ENCODE results near the gene HMX1.

The HMX1 gene

GRCh38 chr4:8837181-8837841, 34.3 kb downstream of the HMX1 start:
- no peak overlapping the region for H3K27ac ChIP-seq

GRCh38 chr4:8836664-8837171, 34.9 kb downstream of the HMX1 start:
- no peaks in the 10 kb centered on the region for H3K27me3 ChIP-seq (ENCODE audit: insufficient read depth, low read depth, severe bottlenecking)
- TF ChIP-seq, protein P1, sequence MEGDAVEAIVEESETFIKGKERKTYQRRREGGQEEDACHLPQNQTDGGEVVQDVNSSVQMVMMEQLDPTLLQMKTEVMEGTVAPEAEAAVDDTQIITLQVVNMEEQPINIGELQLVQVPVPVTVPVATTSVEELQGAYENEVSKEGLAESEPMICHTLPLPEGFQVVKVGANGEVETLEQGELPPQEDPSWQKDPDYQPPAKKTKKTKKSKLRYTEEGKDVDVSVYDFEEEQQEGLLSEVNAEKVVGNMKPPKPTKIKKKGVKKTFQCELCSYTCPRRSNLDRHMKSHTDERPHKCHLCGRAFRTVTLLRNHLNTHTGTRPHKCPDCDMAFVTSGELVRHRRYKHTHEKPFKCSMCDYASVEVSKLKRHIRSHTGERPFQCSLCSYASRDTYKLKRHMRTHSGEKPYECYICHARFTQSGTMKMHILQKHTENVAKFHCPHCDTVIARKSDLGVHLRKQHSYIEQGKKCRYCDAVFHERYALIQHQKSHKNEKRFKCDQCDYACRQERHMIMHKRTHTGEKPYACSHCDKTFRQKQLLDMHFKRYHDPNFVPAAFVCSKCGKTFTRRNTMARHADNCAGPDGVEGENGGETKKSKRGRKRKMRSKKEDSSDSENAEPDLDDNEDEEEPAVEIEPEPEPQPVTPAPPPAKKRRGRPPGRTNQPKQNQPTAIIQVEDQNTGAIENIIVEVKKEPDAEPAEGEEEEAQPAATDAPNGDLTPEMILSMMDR (IDR thresholded peaks at IDR 0.05; ENCODE audit: low read depth, low read length), result no peak
- H3K36me3 ChIP-seq, result no peaks in the 10 kb centered on the region; the same call in 1 of the 2 replicates

More at GRCh38 chr4:8837181-8837841, 34.3 kb downstream of the HMX1 start:
- no peak overlapping the region for H3K4me3 ChIP-seq (ENCODE audit: low read depth, low read length)
- TF ChIP-seq, protein P1 (IDR thresholded peaks at IDR 0.05; ENCODE audit: low read depth, low read length), result no peak
- no peaks in the 10 kb centered on the region; the same call in 1 of the 2 replicates for H3K36me3 ChIP-seq
- no peaks in the 10 kb centered on the region for H3K9me3 ChIP-seq (ENCODE audit: severe bottlenecking)
- no peaks in the 10 kb centered on the region for H3K27me3 ChIP-seq (ENCODE audit: insufficient read depth, low read depth, severe bottlenecking)
- peak; percentile 8 for DNase-seq

DNA sequence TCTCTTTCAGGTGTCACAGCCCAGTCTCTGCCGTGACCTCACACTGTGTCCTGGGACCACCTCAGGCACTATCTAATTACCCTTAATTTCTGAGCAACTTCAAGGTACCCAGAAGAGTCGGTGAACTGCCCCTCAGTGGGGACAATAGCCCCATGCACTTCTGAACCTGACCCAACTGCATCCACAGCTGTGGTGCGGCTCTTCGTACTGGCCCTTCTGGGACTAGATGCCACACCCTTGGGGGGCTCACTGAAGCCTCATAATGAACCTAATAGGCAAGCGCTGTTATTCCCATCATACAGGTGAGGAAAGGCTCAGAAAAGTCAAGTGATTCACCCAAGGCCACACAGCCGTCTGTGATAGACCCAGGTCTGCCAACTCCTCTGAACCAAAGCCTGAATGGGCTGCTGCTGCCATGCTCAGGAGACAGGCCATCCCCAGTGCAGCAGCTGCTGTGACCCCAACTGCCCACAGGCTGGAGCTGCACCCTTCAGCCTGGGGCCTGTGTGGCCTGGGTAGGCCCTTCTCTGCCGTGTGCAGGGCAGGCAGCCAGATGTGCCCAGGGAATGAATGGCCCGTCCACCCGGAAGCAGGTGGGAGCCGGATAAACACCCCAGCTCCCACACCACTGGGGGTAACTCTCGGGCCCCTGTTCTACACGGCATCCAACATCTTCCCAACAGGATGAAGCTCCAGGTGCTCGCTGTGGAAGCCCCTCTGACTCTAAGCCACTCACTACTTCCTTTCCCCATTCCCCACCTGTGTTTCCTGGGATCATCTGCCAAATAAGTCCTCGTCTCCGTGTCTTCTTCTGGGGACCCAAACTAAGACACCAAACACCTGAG, 35.9 kb downstream of the HMX1 start:
- Histone ChIP-seq H3K36me3 (no peaks in the 10 kb centered on the region), H3K27me3 (ENCODE audit: insufficient read depth, low read depth, severe bottlenecking) (no peaks in the 10 kb centered on the region)
- peak; percentile 5 for DNase-seq

More at GRCh38 chr4:8836664-8837171, 34.9 kb downstream of the HMX1 start:
- DNase-seq, result peak; percentile 5
- H3K4me3 ChIP-seq (ENCODE audit: low read depth, low read length), result no peak overlapping the region
- H3K27ac ChIP-seq, result no peak overlapping the region
- no peaks in the 10 kb centered on the region for H3K9me3 ChIP-seq (ENCODE audit: severe bottlenecking)

GRCh38 chr4:8834681-8835220, 36.9 kb downstream of the HMX1 start:
- peak; percentile 4 for DNase-seq
- no peak overlapping the region for H3K4me3 ChIP-seq (ENCODE audit: low read depth, low read length)
- no peaks in the 10 kb centered on the region for H3K9me3 ChIP-seq (ENCODE audit: severe bottlenecking)
- TF ChIP-seq, protein P1 (IDR thresholded peaks at IDR 0.05; ENCODE audit: low read depth, low read length), result no peak
- H3K27me3 ChIP-seq (ENCODE audit: insufficient read depth, low read depth, severe bottlenecking), result no peaks in the 10 kb centered on the region
- no peak overlapping the region for H3K27ac ChIP-seq
- H3K36me3 ChIP-seq, result no peaks in the 10 kb centered on the region

More for the DNA sequence above, 35.9 kb downstream of the HMX1 start:
- TF ChIP-seq, protein P1 (IDR thresholded peaks at IDR 0.05; ENCODE audit: low read depth, low read length), result 0 out of 2 replicates have a peak, but pooled peaks have one; percentile 8
- Histone ChIP-seq H3K27ac (no peak overlapping the region), H3K4me3 (ENCODE audit: low read depth, low read length) (no peak overlapping the region), H3K9me3 (ENCODE audit: severe bottlenecking) (no peaks in the 10 kb centered on the region)

GRCh38 chr4:8832113-8832915, 39.3 kb downstream of the HMX1 start:
- H3K4me3 ChIP-seq (ENCODE audit: low read depth, low read length), result no peak overlapping the region
- DNase-seq, result peak; percentile 46
- H3K27me3 ChIP-seq (ENCODE audit: insufficient read depth, low read depth, severe bottlenecking), result no peaks in the 10 kb centered on the region
- H3K36me3 ChIP-seq, result no peaks in the 10 kb centered on the region
- TF ChIP-seq, protein P1 (IDR thresholded peaks at IDR 0.05; ENCODE audit: low read depth, low read length), result no peak
- peak overlapping the region; percentile 35; the same call in 1 of the 2 replicates for H3K27ac ChIP-seq
- peaks cover 10% of the 10 kb centered on the region for H3K9me3 ChIP-seq (ENCODE audit: severe bottlenecking)
